HG02870 (cell line): ENCODE data around the gene MRTO4.
"Not testable (repeated sequence)": the region's sequence is repeated elsewhere in the genome, so short reads cannot be mapped to it uniquely, and the experiment has no call there.

Experiments used
- ATAC-seq: cut with Tn5 transposase; IDR thresholded peaks from one replicate; pipeline ENCODE4 v1.9.1; 2021; ENCODE audit warnings: mild to moderate bottlenecking, moderate library complexity; ENCODE audit not compliant: unreplicated experiment

The MRTO4 gene

GRCh38 chr1:19222979-19223824 lies 28.4 kb upstream of the MRTO4 start:
- no peak for ATAC-seq

- ATAC-seq, result no peak
Measured at GRCh38 chr1:19229229-19229628, 22.4 kb upstream of the MRTO4 start.

GRCh38 chr1:19229828-19230325 lies 21.7 kb upstream of the MRTO4 start:
- ATAC-seq, result no peak

- ATAC-seq, result not testable (repeated sequence)
Measured at GRCh38 chr1:19231736-19232523, 19.7 kb upstream of the MRTO4 start.

GRCh38 chr1:19232524-19232846 lies 19.1 kb upstream of the MRTO4 start:
- ATAC-seq, result no peak

- ATAC-seq, result no peak
Measured at GRCh38 chr1:19234224-19234623, 17.4 kb upstream of the MRTO4 start.

- ATAC-seq, result no peak
Measured at GRCh38 chr1:19239876-19240275, 11.7 kb upstream of the MRTO4 start.

- ATAC-seq, result no peak
Measured at GRCh38 chr1:19240673-19241538, 10.7 kb upstream of the MRTO4 start.

GRCh38 chr1:19250629-19251304 lies 838 bp upstream of the MRTO4 start:
- no peak for ATAC-seq

- no peak for ATAC-seq
Measured at GRCh38 chr1:19254416-19254815, 2.8 kb downstream of the MRTO4 start.

GRCh38 chr1:19255288-19255687 lies 3.7 kb downstream of the MRTO4 start:
- no peak for ATAC-seq

GRCh38 chr1:19256301-19256700 lies 4.7 kb downstream of the MRTO4 start:
- ATAC-seq, result not testable (repeated sequence)

GRCh38 chr1:19257178-19257914 lies 5.7 kb downstream of the MRTO4 start:
- no peak for ATAC-seq

GRCh38 chr1:19258353-19258752 lies 6.7 kb downstream of the MRTO4 start:
- no peak for ATAC-seq

- no peak for ATAC-seq
Measured at GRCh38 chr1:19260211-19261138, 8.9 kb downstream of the MRTO4 start.

- ATAC-seq, result no peak
Measured at GRCh38 chr1:19262047-19262446, 10.4 kb downstream of the MRTO4 start.

- ATAC-seq, result no peak
Measured at GRCh38 chr1:19262744-19263143, 11.1 kb downstream of the MRTO4 start.

GRCh38 chr1:19268445-19268844 lies 16.8 kb downstream of the MRTO4 start:
- ATAC-seq, result no peak
